C4-2B (cell line): ENCODE data around the gene VTCN1.

Experiments used
- ZFX ChIP-seq: fragments of 450-650 bp; IDR thresholded peaks from 2 replicates; pipeline ENCODE4 v1.6.1; 2017
- TF ChIP-seq, protein P1 (sequence below): fragments of 450-650 bp; conservative IDR thresholded peaks from 2 replicates; pipeline ENCODE4 v1.5.1; 2017; ENCODE audit warnings: mild to moderate bottlenecking

- TF ChIP-seq, protein P1, sequence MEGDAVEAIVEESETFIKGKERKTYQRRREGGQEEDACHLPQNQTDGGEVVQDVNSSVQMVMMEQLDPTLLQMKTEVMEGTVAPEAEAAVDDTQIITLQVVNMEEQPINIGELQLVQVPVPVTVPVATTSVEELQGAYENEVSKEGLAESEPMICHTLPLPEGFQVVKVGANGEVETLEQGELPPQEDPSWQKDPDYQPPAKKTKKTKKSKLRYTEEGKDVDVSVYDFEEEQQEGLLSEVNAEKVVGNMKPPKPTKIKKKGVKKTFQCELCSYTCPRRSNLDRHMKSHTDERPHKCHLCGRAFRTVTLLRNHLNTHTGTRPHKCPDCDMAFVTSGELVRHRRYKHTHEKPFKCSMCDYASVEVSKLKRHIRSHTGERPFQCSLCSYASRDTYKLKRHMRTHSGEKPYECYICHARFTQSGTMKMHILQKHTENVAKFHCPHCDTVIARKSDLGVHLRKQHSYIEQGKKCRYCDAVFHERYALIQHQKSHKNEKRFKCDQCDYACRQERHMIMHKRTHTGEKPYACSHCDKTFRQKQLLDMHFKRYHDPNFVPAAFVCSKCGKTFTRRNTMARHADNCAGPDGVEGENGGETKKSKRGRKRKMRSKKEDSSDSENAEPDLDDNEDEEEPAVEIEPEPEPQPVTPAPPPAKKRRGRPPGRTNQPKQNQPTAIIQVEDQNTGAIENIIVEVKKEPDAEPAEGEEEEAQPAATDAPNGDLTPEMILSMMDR, result no peak
- no peak for TF ChIP-seq ZFX
Measured at GRCh38 chr1:117231748-117232373, 21.1 kb upstream of the VTCN1 start.
